Activated CD8-positive, alpha-beta T cell treated with anti-CD3 and anti-CD28 coated beads for 36 hours (primary cell): ENCODE results near the gene COBLL1. TPM values are rescaled to one million over a fixed set of nuclear protein-coding genes. Genes with fewer than 3 reads are reported as not detected.
A peak's percentile ranks its signal among the peaks of the same experiment; 100 is the strongest.
"Not testable (repeated sequence)": the region's sequence is repeated elsewhere in the genome, so short reads cannot be mapped to it uniquely, and the experiment has no call there.

Experiments
- ATAC-seq: fragments of 200-7000 bp; cut with Tn5 transposase; one replicate; pipeline ENCODE4 v1.10.0; 2021; ENCODE audit warnings: mild to moderate bottlenecking, moderate library complexity
- CTCF ChIA-PET: fragments of 350-600 bp; sonication (Branson Sonifier 250); formaldehyde crosslinking; loops from one replicate; lab custom pipeline; 2021; ENCODE audit warnings: antibody characterized with exemption; lab: Charles Lee
- POLR2A ChIA-PET: fragments of 350-600 bp; sonication (Branson Sonifier 250); formaldehyde crosslinking; loops from one replicate; lab custom pipeline; 2021; ENCODE audit warnings: antibody characterized with exemption; lab: Charles Lee
- DNase-seq: peaks from one replicate; pipeline ENCODE4 v3.0.0-alpha.2; 2020
- H3K27ac Mint-ChIP-seq: one replicate; pipeline ENCODE4 v1.8.0; 2021; ENCODE audit warnings: mild to moderate bottlenecking, mixed read lengths
- H3K27me3 Mint-ChIP-seq: one replicate; pipeline ENCODE4 v1.8.0; 2021; ENCODE audit warnings: mixed read lengths
- H3K36me3 Mint-ChIP-seq: one replicate; pipeline ENCODE4 v1.8.0; 2021; ENCODE audit warnings: low read depth, mixed read lengths
- H3K4me1 Mint-ChIP-seq: one replicate; pipeline ENCODE4 v1.8.0; 2021; ENCODE audit warnings: low read depth, mixed read lengths
- H3K4me3 Mint-ChIP-seq: one replicate; pipeline ENCODE4 v1.8.0; 2021; ENCODE audit warnings: mild to moderate bottlenecking, moderate library complexity, mixed read lengths
- H3K9me3 Mint-ChIP-seq: one replicate; pipeline ENCODE4 v1.8.0; 2021; ENCODE audit warnings: mixed read lengths
- CTCF ChIP-seq: fragments of 200-600 bp; IDR thresholded peaks from one replicate; pipeline ENCODE4 v1.8.0; 2022; ENCODE audit warnings: antibody characterized with exemption, mild to moderate bottlenecking
- intact Hi-C: fragments of 100-400 bp; cut with micrococcal nuclease; formaldehyde crosslinking; loops from one replicate; pipeline ENCODE4 v1.10.0; 2022
- total RNA-seq, 2 experiments: library from RNA; stranded (reverse); gene quantifications; one replicate each; pipeline ENCODE4 v1.2.3, GENCODE V29; 2021

The COBLL1 gene
- total RNA-seq, 2 experiments from 2014 or later: 0.36 to 0.68 TPM

GRCh38 chr2:164761737-164762460, 79.7 kb downstream of the COBLL1 start:
- DNase-seq: no peak
- no peak for TF ChIP-seq CTCF
- H3K4me1 Mint-ChIP-seq: no peaks in the 10 kb centered on the region
- no peaks in the 10 kb centered on the region for H3K36me3 Mint-ChIP-seq
- no peaks in the 10 kb centered on the region for H3K9me3 Mint-ChIP-seq
- intact Hi-C loops: no loop called here
- ATAC-seq: peak; percentile 55
- no peak overlapping the region for H3K27ac Mint-ChIP-seq
- POLR2A ChIA-PET: no interaction called here
- no peaks in the 10 kb centered on the region for H3K27me3 Mint-ChIP-seq
- H3K4me3 Mint-ChIP-seq: no peak overlapping the region
- CTCF ChIA-PET: no interaction called here

- H3K27ac Mint-ChIP-seq, H3K4me1 Mint-ChIP-seq, H3K9me3 Mint-ChIP-seq, POLR2A ChIA-PET, H3K27me3 Mint-ChIP-seq, H3K4me3 Mint-ChIP-seq, CTCF ChIA-PET, H3K36me3 Mint-ChIP-seq, intact Hi-C loops: not testable (repeated sequence)
- DNase-seq (peak; percentile 6), ATAC-seq (peak; percentile 60)
These were observed 80.4 kb downstream of the COBLL1 start for GRCh38 chr2:164761201-164761600.

- ChIA-PET CTCF (no interaction called here), POLR2A (no interaction called here)
- no peak for TF ChIP-seq CTCF
- ATAC-seq (no peak), DNase-seq (no peak)
- Mint-ChIP-seq H3K36me3 (no peaks in the 10 kb centered on the region), H3K4me1 (no peaks in the 10 kb centered on the region), H3K27me3 (no peaks in the 10 kb centered on the region), H3K9me3 (no peaks in the 10 kb centered on the region), H3K27ac (no peak overlapping the region), H3K4me3 (no peak overlapping the region)
- intact Hi-C loops: no loop called here
These were observed 81.4 kb downstream of the COBLL1 start for GRCh38 chr2:164760179-164760578.

GRCh38 chr2:164757934-164758695, 83.5 kb downstream of the COBLL1 start:
- Mint-ChIP-seq H3K36me3 (no peaks in the 10 kb centered on the region), H3K9me3 (no peaks in the 10 kb centered on the region), H3K27ac (no peak overlapping the region), H3K27me3 (no peaks in the 10 kb centered on the region), H3K4me3 (no peak overlapping the region), H3K4me1 (no peaks in the 10 kb centered on the region)
- TF ChIP-seq CTCF: no peak
- CTCF ChIA-PET: no interaction called here
- intact Hi-C loops: no loop called here
- POLR2A ChIA-PET: no interaction called here
- no peak for DNase-seq
- no peak for ATAC-seq

GRCh38 chr2:164756773-164757172, 84.8 kb downstream of the COBLL1 start:
- intact Hi-C loops: no loop called here
- no peaks in the 10 kb centered on the region for H3K9me3 Mint-ChIP-seq
- H3K36me3 Mint-ChIP-seq: no peaks in the 10 kb centered on the region
- H3K27me3 Mint-ChIP-seq: no peaks in the 10 kb centered on the region
- no peak for ATAC-seq
- no peak for DNase-seq
- ChIA-PET CTCF (no interaction called here), POLR2A (no interaction called here)
- H3K4me1 Mint-ChIP-seq: no peaks in the 10 kb centered on the region
- H3K27ac Mint-ChIP-seq: no peak overlapping the region
- TF ChIP-seq CTCF: no peak
- no peak overlapping the region for H3K4me3 Mint-ChIP-seq
